SW480 (cell line): Measurements from ENCODE around the gene UPF2.

Source experiments
- DNase-seq: peaks from one replicate; pipeline ENCODE4 v3.0.0-alpha.2; 2016; ENCODE audit warnings: low spot score

UPF2 gene

GRCh38 chr10:11881477-11882417, 160.9 kb downstream of the UPF2 start:
- DNase-seq = peak; percentile 89

GRCh38 chr10:11881030-11881476, 161.6 kb downstream of the UPF2 start:
- DNase-seq = no peak

GRCh38 chr10:11880151-11881029, 162.2 kb downstream of the UPF2 start:
- DNase-seq = no peak

DNA sequence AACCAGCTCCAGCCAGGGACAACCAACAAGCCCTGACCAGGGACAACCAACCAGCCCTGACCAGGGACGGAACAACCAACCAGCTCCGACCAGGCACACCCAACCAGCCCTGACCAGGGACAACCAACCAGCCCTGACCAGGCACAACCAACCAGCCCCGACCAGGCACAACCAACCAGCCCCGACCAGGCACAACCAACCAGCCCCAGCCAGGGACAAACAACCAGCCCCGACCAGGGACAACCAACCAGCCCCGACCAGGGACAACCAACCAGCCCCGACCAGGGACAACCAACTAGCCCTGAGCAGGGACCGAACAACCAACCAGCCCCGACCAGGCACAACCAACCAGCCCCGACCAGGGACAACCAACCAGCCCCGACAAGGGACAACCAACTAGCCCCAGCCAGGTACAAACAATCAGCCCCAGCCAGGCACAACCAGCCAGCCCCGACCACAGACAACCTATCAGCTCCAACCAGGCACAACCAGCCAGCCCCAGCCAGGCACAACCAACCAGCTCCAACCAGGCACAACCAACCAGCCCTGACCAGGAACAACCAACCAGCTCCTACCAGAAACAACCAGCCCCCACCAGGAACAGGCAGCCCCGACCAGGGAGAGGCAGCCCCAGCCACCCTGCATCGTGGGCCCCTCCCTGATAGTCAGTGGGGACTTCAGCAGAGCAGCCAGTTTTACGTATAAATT, 163.1 kb downstream of the UPF2 start:
- no peak for DNase-seq

DNA sequence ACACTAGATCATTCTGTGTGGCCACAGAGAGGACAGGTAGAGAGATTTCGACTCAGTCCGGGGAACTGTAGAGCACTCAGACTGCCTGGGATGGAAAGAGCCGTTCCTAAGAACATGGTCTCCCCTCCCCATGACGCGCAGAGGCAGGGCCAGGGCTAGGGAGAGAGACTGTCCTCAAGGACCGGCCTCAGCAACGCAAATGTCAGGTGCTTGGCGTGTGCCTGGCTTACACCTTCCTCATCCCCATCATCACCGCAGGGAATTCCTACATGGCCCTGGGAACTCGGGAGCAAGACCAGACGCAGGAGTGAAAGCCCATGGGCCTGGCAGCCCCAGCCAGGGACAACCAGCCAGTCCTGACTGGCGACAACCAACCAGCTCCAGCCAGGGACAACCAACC, 163.8 kb downstream of the UPF2 start:
- DNase-seq = no peak

GRCh38 chr10:11877591-11877905, 165.1 kb downstream of the UPF2 start:
- no peak for DNase-seq

DNA sequence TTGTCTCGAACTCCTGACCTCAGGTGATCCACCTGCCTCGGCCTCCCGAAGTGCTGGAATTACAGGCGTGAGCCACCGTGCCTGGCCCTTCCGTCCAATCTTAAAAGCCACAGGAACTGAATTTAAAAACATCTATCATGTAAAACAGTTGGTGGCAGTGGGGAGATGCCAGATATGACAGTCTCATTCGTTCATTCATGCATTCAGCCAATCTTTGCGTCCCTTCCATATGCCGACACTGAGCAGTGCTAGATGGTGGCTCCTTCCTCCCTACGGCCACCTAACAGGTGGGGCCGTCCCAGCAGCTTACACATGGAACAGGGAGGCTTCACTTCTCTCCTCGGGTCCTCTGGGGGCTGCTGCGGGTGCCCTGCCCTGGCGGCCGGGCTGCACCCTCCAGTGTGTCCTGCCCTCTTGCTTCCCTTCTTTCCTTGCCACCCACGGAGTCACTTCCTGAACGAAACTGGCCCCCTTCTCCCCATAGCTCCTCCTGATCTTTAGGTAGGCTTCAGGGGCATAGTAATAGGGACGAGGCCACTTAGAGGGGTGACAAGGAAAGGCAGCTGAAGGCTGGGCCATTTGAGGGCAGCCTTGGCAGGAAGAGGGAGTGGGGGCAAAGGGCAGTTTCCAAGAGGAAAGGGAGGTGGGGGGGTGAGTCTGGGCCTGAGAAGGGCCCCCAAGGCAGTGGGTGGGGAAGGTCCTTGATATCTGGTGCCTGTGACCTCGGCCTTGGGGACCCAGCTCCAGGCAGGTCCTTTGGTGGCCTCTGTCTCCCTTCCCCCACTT, 165.6 kb downstream of the UPF2 start:
- DNase-seq = no peak

GRCh38 chr10:11876324-11876723, 166.3 kb downstream of the UPF2 start:
- DNase-seq = no peak

GRCh38 chr10:11875494-11876281, 166.9 kb downstream of the UPF2 start:
- DNase-seq = peak; percentile 98

- peak; percentile 74 for DNase-seq
Measured at GRCh38 chr10:11874568-11875493, 167.8 kb downstream of the UPF2 start.

DNA sequence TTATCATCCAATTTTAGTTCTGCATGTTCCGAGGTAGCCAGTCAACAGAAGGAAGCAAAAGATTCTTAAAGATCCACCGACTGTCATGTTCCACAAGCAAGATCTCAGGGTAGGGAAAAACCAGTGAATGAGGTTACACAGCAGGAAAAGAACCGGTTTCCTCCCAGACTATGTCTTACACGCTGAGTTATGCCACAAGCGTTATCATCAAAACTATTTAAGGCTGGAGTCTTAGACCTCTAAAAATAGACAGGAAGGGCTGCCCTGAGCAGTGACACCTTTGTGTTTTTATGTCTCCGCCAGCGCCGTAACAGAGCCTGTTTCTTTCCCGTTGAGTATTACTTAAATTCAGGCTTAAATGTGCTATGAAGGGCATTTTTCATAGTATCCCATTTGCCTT, 171.1 kb downstream of the UPF2 start:
- DNase-seq = no peak

- no peak for DNase-seq
Measured at GRCh38 chr10:11870900-11871400, 171.7 kb downstream of the UPF2 start.

DNA sequence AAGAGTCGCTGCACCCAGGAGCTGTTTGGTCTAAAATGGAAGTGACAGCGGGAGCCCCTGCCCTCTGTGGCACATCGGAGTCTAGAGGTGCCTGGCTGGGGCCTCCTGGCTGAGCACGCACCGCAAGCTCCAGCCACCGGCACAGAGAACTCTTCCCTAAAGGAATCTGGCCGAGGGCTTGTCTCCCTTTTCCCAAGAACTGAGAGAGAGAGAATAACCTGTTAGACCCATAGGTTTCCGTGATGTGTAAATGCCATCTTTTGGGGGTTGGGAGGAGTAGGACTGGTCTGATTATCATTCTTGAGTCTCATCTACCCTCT, 172.2 kb downstream of the UPF2 start:
- DNase-seq = no peak
